Progenitor cell of endocrine pancreas (in vitro differentiated cells): Measurements from ENCODE around the gene SOX4. TPM values are rescaled to one million over a fixed set of nuclear protein-coding genes. Genes with fewer than 3 reads are reported as not detected.

Experiments
- DNase-seq: peaks from one replicate; pipeline ENCODE4 v3.0.0; 2021; ENCODE audit warnings: low spot score; ENCODE audit not compliant: unreplicated experiment
- H3K27ac Mint-ChIP-seq: 2 replicates; pipeline ENCODE4 v1.8.0; 2021; ENCODE audit warnings: mild to moderate bottlenecking, moderate library complexity, mixed read lengths
- H3K27me3 Mint-ChIP-seq: 2 replicates; pipeline ENCODE4 v1.8.0; 2021; ENCODE audit warnings: mixed read lengths
- H3K36me3 Mint-ChIP-seq: 2 replicates; pipeline ENCODE4 v1.8.0; 2022; ENCODE audit warnings: mixed read lengths; ENCODE audit not compliant: insufficient read depth
- H3K4me1 Mint-ChIP-seq: 2 replicates; pipeline ENCODE4 v1.8.0; 2021; ENCODE audit warnings: low read depth, mixed read lengths
- H3K4me3 Mint-ChIP-seq: 2 replicates; pipeline ENCODE4 v1.8.0; 2021; ENCODE audit warnings: low read depth, mild to moderate bottlenecking, moderate library complexity, mixed read lengths
- H3K9me3 Mint-ChIP-seq: 2 replicates; pipeline ENCODE4 v1.8.0; 2021; ENCODE audit warnings: low read depth, mixed read lengths
- CTCF ChIP-seq: fragments of 200-600 bp; sonication (generic); IDR thresholded peaks from one replicate; pipeline ENCODE4 v1.5.0; 2021; ENCODE audit warnings: antibody characterized with exemption, mild to moderate bottlenecking; ENCODE audit not compliant: unreplicated experiment
- total RNA-seq: library from RNA; stranded (reverse); gene quantifications from 2 replicates; pipeline ENCODE4 v1.2.1, GENCODE V29; 2021

The SOX4 gene
- total RNA-seq, 1 donor from 2014 or later: 293 TPM

DNA sequence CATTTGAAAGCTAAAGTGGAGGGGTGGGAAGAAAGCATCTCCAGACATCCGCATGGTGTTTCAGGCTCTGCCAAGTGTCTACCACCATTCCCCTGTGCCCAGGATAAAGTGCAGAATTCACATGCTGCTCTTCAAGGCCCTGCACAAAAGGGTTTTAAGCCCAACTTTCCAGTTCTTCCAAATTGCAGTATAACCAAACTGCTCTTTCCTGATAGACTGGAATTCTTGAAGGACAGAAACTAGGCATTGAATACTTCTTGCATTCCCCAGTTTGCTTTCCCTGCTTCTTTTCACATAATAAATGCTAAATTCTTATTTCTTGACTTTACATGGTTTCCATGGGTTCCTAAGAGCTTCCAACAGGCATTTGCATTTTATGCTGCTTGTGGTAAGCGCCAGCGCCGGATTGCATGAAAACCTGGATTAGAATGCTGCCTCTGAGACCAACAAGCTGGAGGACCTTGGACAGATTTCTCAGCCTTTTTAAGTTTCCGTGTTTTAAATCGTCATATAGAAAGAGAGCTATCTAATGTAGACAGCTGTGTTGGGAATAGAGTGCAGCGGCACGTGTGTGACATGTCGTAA is 7.9 kb downstream of the SOX4 start:
- no peak for TF ChIP-seq CTCF
- peaks cover 43% of the 10 kb centered on the region for H3K36me3 Mint-ChIP-seq
- no peaks in the 10 kb centered on the region for H3K27me3 Mint-ChIP-seq
- H3K9me3 Mint-ChIP-seq: peaks cover 3% of the 10 kb centered on the region
- no peak overlapping the region for H3K4me3 Mint-ChIP-seq
- no peak for DNase-seq
- peak overlapping the region; percentile 82 for H3K27ac Mint-ChIP-seq
- H3K4me1 Mint-ChIP-seq: peaks cover 41% of the 10 kb centered on the region

GRCh38 chr6:21601932-21602390 is 8.4 kb downstream of the SOX4 start:
- Mint-ChIP-seq H3K27me3 (no peaks in the 10 kb centered on the region), H3K4me1 (peaks cover 41% of the 10 kb centered on the region), H3K4me3 (no peak overlapping the region), H3K9me3 (peaks cover 4% of the 10 kb centered on the region), H3K27ac (peak overlapping the region; percentile 45), H3K36me3 (peaks cover 40% of the 10 kb centered on the region)
- no peak for DNase-seq
- TF ChIP-seq CTCF: no peak

- Mint-ChIP-seq H3K9me3 (peaks cover 6% of the 10 kb centered on the region), H3K36me3 (peaks cover 30% of the 10 kb centered on the region), H3K4me3 (no peak overlapping the region), H3K27ac (peak overlapping the region; percentile 41), H3K27me3 (no peaks in the 10 kb centered on the region), H3K4me1 (peaks cover 40% of the 10 kb centered on the region)
- no peak for TF ChIP-seq CTCF
- no peak for DNase-seq
These were observed 9.8 kb downstream of the SOX4 start for GRCh38 chr6:21603082-21603952.

- DNase-seq: no peak
- no peak overlapping the region for H3K4me3 Mint-ChIP-seq
- H3K27ac Mint-ChIP-seq: peak overlapping the region; percentile 88
- H3K27me3 Mint-ChIP-seq: no peaks in the 10 kb centered on the region
- TF ChIP-seq CTCF: no peak
- H3K4me1 Mint-ChIP-seq: peaks cover 33% of the 10 kb centered on the region
- H3K36me3 Mint-ChIP-seq: peaks cover 24% of the 10 kb centered on the region
- H3K9me3 Mint-ChIP-seq: peaks cover 9% of the 10 kb centered on the region
These were observed 10.5 kb downstream of the SOX4 start for GRCh38 chr6:21604081-21604480.

- Mint-ChIP-seq H3K27me3 (no peaks in the 10 kb centered on the region), H3K4me3 (no peak overlapping the region), H3K4me1 (peaks cover 26% of the 10 kb centered on the region), H3K27ac (no peak overlapping the region), H3K9me3 (peaks cover 13% of the 10 kb centered on the region), H3K36me3 (peaks cover 20% of the 10 kb centered on the region)
- DNase-seq: no peak
- no peak for TF ChIP-seq CTCF
These were observed 11.6 kb downstream of the SOX4 start for GRCh38 chr6:21605166-21605565.
